ENCODE measurements around the gene CCL21.

Gene CCL21

DNA sequence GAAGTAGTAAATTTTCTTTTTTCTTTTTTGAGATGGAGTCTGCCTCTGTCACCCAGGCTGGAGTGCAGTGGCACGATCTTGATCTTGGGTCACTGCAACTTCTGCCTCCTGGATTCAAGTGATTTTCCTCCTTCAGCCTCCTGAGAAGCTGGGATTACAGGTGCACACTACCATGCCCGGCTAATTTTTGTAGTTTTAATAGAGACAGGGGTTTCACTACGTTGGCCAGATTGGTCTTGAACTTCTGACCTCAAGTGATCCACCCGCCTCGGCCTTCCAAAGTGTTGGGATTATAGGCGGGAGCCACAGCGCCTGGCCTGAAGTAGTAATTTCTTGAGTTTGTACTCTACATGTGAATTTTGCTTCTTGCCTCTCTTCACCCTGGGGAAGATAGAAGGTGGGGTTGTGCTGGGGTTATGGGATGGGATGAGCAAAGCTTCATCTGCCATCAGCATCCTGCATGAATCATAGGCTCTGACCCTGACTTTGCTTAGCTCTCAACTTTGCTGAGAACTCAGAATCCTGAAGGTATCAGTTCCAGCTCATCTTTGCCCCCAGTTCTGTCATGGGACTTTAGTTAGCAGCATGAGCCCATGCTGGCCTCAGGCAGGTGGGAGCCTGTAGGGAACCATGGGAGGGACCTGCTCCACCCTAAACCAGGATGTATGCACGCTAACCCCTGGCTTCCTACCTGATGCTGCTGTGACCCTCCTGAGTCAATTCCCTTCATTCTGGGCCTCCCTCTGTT lies 9.3 kb upstream of the CCL21 start:
- H3K4me3 ChIP-seq (ENCODE audit: low read depth, low read length, poor library complexity, severe bottlenecking) = no peak overlapping the region
- no peak for TF ChIP-seq EZH2 (IDR thresholded peaks at IDR 0.05; ENCODE audit: borderline replicate concordance, low read length)
- TF ChIP-seq, protein P1, sequence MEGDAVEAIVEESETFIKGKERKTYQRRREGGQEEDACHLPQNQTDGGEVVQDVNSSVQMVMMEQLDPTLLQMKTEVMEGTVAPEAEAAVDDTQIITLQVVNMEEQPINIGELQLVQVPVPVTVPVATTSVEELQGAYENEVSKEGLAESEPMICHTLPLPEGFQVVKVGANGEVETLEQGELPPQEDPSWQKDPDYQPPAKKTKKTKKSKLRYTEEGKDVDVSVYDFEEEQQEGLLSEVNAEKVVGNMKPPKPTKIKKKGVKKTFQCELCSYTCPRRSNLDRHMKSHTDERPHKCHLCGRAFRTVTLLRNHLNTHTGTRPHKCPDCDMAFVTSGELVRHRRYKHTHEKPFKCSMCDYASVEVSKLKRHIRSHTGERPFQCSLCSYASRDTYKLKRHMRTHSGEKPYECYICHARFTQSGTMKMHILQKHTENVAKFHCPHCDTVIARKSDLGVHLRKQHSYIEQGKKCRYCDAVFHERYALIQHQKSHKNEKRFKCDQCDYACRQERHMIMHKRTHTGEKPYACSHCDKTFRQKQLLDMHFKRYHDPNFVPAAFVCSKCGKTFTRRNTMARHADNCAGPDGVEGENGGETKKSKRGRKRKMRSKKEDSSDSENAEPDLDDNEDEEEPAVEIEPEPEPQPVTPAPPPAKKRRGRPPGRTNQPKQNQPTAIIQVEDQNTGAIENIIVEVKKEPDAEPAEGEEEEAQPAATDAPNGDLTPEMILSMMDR (IDR thresholded peaks at IDR 0.05; ENCODE audit: low read length) = no peak

DNA sequence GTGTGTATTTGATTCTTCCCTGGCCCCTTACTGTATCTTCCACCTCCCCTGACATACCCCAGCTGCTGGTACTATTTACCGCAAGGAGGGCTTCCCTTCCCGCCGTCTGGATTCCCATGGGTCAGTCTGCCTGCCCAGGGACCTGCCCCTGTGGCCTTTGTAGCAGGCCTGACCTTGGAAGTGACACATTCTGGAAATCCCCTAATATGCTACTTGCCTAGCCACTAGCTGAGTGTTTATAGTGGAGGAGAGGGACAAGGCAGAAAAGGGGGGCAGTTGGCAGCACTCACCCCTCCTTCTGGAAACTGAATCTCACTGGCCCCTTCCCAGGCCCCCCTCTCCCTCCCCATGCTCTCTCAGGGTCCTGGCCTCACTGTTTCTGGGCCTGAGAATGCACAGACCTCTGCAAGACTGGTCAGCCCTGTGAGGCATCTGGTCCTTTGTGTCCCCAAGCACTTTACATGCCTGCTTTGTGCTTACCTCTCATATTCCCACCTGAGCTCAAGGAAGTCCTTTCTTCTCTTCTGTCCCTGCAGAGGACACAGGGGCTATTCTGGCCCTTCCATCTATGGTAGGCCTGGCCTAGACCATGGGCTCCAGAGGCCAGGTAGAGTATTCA lies 8.2 kb upstream of the CCL21 start:
- Histone ChIP-seq H3K27ac (ENCODE audit: low read depth, low read length, poor library complexity, severe bottlenecking) (no peak overlapping the region), H2AFZ (ENCODE audit: low read length) (no peak overlapping the region), H3K9me3 (ENCODE audit: low read length) (no peaks in the 10 kb centered on the region), H3K4me1 (ENCODE audit: insufficient read depth, low read length, severe bottlenecking) (no peaks in the 10 kb centered on the region), H3K9ac (ENCODE audit: low read length) (no peak overlapping the region), H3K4me2 (ENCODE audit: low read length) (no peak overlapping the region), H4K20me1 (ENCODE audit: insufficient read depth, low read length) (no peaks in the 10 kb centered on the region), H3K36me3 (ENCODE audit: insufficient read depth, low read length) (no peaks in the 10 kb centered on the region), H3F3A (ENCODE audit: insufficient read depth, low read length) (no peaks in the 10 kb centered on the region), H3K79me2 (ENCODE audit: insufficient read depth, low read length) (no peaks in the 10 kb centered on the region), H3K27me3 (ENCODE audit: insufficient read depth, low read length) (no peaks in the 10 kb centered on the region; the same call in 1 of the 2 replicates), H3K4me3 (ENCODE audit: low read depth, low read length, poor library complexity, severe bottlenecking) (no peak overlapping the region), H3K9me2 (ENCODE audit: low read depth, low read length) (no peaks in the 10 kb centered on the region)
- TF ChIP-seq, protein P1 (IDR thresholded peaks at IDR 0.05; ENCODE audit: low read length) = no peak
- TF ChIP-seq EZH2 (IDR thresholded peaks at IDR 0.05; ENCODE audit: borderline replicate concordance, low read length) = no peak

More for the DNA sequence above, 9.3 kb upstream of the CCL21 start:
- Histone ChIP-seq H3K79me2 (ENCODE audit: insufficient read depth, low read length) (no peaks in the 10 kb centered on the region), H2AFZ (ENCODE audit: low read length) (no peak overlapping the region), H3K36me3 (ENCODE audit: insufficient read depth, low read length) (no peaks in the 10 kb centered on the region), H3K4me1 (ENCODE audit: insufficient read depth, low read length, severe bottlenecking) (no peaks in the 10 kb centered on the region), H3F3A (ENCODE audit: insufficient read depth, low read length) (no peaks in the 10 kb centered on the region), H3K9me3 (ENCODE audit: low read length) (no peaks in the 10 kb centered on the region), H3K9me2 (ENCODE audit: low read depth, low read length) (no peaks in the 10 kb centered on the region), H4K20me1 (ENCODE audit: insufficient read depth, low read length) (no peaks in the 10 kb centered on the region), H3K27me3 (ENCODE audit: insufficient read depth, low read length) (no peaks in the 10 kb centered on the region; the same call in 1 of the 2 replicates), H3K4me2 (ENCODE audit: low read length) (no peak overlapping the region), H3K27ac (ENCODE audit: low read depth, low read length, poor library complexity, severe bottlenecking) (no peak overlapping the region), H3K9ac (ENCODE audit: low read length) (no peak overlapping the region)

DNA sequence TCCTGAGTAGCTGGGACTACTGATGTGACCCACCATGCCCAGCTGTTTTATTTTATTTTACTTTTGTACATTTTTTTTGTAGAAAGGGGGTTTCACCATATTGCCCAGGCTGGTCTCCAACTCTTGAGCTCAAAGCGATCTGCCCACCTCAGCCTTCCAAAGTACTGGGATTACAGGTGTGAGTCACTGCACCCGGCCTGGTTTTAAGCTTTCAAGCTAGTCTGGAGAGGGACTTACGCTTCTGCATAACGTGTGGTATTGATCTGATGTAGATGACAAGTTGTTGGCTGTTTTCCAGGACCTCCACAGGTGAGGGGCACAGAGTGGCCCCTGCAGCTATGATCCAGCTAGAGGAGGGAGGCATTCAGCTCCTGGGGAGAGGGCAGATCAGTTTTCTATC lies 6.8 kb upstream of the CCL21 start:
- H3K9me2 ChIP-seq (ENCODE audit: low read depth, low read length) = no peaks in the 10 kb centered on the region
- no peak for TF ChIP-seq EZH2 (IDR thresholded peaks at IDR 0.05; ENCODE audit: borderline replicate concordance, low read length)
- TF ChIP-seq, protein P1 (IDR thresholded peaks at IDR 0.05; ENCODE audit: low read length) = no peak

More for the DNA sequence above, 6.8 kb upstream of the CCL21 start:
- Histone ChIP-seq H3K4me3 (ENCODE audit: low read depth, low read length, poor library complexity, severe bottlenecking) (no peak overlapping the region), H3K9ac (ENCODE audit: low read length) (no peak overlapping the region), H2AFZ (ENCODE audit: low read length) (no peak overlapping the region), H3K9me3 (ENCODE audit: low read length) (no peaks in the 10 kb centered on the region), H3K27ac (ENCODE audit: low read depth, low read length, poor library complexity, severe bottlenecking) (no peak overlapping the region), H3K4me2 (ENCODE audit: low read length) (no peak overlapping the region), H3K27me3 (ENCODE audit: insufficient read depth, low read length) (no peaks in the 10 kb centered on the region; the same call in 1 of the 2 replicates), H4K20me1 (ENCODE audit: insufficient read depth, low read length) (no peaks in the 10 kb centered on the region), H3K36me3 (ENCODE audit: insufficient read depth, low read length) (no peaks in the 10 kb centered on the region), H3K4me1 (ENCODE audit: insufficient read depth, low read length, severe bottlenecking) (no peaks in the 10 kb centered on the region), H3F3A (ENCODE audit: insufficient read depth, low read length) (no peaks in the 10 kb centered on the region), H3K79me2 (ENCODE audit: insufficient read depth, low read length) (no peaks in the 10 kb centered on the region)

Data from OCI-LY1 (cell line).